PC-3 (cell line): Measurements from ENCODE around the gene TRAPPC2.

Experiments
- EZH2 ChIP-seq: fragments of 300-600 bp; sonication (generic); IDR thresholded peaks from one replicate; pipeline ENCODE4 v1.6.1; 2017; ENCODE audit warnings: antibody characterized with exemption, mild to moderate bottlenecking, low read length; ENCODE audit not compliant: unreplicated experiment
- EZH2phosphoT487 ChIP-seq: fragments of 300-600 bp; sonication (generic); IDR thresholded peaks from 2 replicates; pipeline ENCODE4 v1.6.1; 2018; ENCODE audit warnings: mild to moderate bottlenecking, antibody characterized with exemption, low read length, borderline replicate concordance
- TF ChIP-seq, protein P1 (sequence below): fragments of 300-600 bp; sonication (generic); conservative IDR thresholded peaks from 2 replicates; pipeline ENCODE4 v1.5.1; 2017; ENCODE audit warnings: antibody characterized with exemption, low read depth, mild to moderate bottlenecking, low read length

DNA sequence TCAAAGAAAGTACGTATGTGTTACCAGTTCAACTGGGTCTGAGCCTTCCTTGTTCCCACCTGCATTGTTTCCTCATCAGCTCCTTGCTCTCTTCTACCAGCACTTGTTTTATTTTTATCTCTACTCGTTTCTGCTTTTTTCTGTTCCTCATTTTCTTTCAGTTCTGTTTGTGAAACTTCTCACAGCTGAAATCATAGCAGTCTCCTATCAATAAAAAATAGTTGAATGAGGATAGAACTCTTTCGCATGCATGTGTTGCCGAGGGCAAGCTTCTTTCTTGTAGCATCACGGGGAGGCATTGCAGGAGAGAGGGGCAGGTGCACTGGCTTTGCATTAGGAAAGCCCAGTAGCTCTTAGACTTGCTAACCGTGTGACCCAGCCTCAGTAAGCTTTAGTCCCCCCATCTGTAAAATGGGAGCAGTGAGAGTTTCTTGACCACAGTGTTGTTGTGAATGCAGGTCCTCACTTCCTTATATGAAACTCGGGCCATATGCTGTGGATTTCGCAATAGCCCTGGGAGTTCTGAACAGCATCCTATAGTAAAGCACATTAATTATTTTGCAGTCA, 24.8 kb upstream of the TRAPPC2 start:
- TF ChIP-seq EZH2 (no peak), EZH2phosphoT487 (no peak)
- TF ChIP-seq, protein P1, sequence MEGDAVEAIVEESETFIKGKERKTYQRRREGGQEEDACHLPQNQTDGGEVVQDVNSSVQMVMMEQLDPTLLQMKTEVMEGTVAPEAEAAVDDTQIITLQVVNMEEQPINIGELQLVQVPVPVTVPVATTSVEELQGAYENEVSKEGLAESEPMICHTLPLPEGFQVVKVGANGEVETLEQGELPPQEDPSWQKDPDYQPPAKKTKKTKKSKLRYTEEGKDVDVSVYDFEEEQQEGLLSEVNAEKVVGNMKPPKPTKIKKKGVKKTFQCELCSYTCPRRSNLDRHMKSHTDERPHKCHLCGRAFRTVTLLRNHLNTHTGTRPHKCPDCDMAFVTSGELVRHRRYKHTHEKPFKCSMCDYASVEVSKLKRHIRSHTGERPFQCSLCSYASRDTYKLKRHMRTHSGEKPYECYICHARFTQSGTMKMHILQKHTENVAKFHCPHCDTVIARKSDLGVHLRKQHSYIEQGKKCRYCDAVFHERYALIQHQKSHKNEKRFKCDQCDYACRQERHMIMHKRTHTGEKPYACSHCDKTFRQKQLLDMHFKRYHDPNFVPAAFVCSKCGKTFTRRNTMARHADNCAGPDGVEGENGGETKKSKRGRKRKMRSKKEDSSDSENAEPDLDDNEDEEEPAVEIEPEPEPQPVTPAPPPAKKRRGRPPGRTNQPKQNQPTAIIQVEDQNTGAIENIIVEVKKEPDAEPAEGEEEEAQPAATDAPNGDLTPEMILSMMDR = no peak
